Tibial nerve (tissue), 4 donors: ENCODE measurements around the gene MED4.

Source experiments
- EP300 ChIP-seq, 2 donors: sonication (generic); formaldehyde crosslinking; IDR thresholded peaks; one replicate each; pipeline ENCODE4 v1.6.1; 2017; ENCODE audit warnings: antibody characterized with exemption in 2 of 2, mild to moderate bottlenecking in 1 of 2
- TF ChIP-seq, protein P1 (sequence below), 5 experiments: fragments of 200-600 bp in 3 of 5; fragments of 450-650 bp in 2 of 5; sonication (generic) in 3 of 5; IDR thresholded peaks; one replicate each; pipeline ENCODE4 v1.5.1; 2016 to 2019; ENCODE audit warnings: antibody characterized with exemption in 5 of 5, mild to moderate bottlenecking in 3 of 5, moderate library complexity in 2 of 5

GRCh38 chr13:48072787-48073186 is 22.1 kb downstream of the MED4 start:
- TF ChIP-seq, protein P1, sequence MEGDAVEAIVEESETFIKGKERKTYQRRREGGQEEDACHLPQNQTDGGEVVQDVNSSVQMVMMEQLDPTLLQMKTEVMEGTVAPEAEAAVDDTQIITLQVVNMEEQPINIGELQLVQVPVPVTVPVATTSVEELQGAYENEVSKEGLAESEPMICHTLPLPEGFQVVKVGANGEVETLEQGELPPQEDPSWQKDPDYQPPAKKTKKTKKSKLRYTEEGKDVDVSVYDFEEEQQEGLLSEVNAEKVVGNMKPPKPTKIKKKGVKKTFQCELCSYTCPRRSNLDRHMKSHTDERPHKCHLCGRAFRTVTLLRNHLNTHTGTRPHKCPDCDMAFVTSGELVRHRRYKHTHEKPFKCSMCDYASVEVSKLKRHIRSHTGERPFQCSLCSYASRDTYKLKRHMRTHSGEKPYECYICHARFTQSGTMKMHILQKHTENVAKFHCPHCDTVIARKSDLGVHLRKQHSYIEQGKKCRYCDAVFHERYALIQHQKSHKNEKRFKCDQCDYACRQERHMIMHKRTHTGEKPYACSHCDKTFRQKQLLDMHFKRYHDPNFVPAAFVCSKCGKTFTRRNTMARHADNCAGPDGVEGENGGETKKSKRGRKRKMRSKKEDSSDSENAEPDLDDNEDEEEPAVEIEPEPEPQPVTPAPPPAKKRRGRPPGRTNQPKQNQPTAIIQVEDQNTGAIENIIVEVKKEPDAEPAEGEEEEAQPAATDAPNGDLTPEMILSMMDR (IDR thresholded peaks at IDR 0.05) = no peak
- no peak for TF ChIP-seq EP300 (IDR thresholded peaks at IDR 0.05)
